Stimulated activated CD4-positive, alpha-beta T cell treated with anti-CD3 and anti-CD28 coated beads, Interleukin-15, amount 100 ng/mL, for 48 hours (primary cell): Measurements from ENCODE around the gene GALNT18.

Experiments used
- DNase-seq, 2 donors: peaks; one replicate each; pipeline ENCODE4 v3.0.0-alpha.2; 2020; ENCODE audit warnings: low read depth in 2 of 2

The GALNT18 gene

GRCh38 chr11:11243590-11244469 lies 378.0 kb downstream of the GALNT18 start:
- DNase-seq = no peak

GRCh38 chr11:11243209-11243589 lies 378.6 kb downstream of the GALNT18 start:
- no peak for DNase-seq

- no peak for DNase-seq
Observed at GRCh38 chr11:11241284-11241683, 380.5 kb downstream of the GALNT18 start.

GRCh38 chr11:11239959-11240358 lies 381.8 kb downstream of the GALNT18 start:
- DNase-seq = no peak

- no peak for DNase-seq
Observed at GRCh38 chr11:11237070-11237832, 384.6 kb downstream of the GALNT18 start.

- no peak for DNase-seq
Observed at GRCh38 chr11:11236498-11237059, 385.2 kb downstream of the GALNT18 start.

GRCh38 chr11:11231763-11232162 lies 390.0 kb downstream of the GALNT18 start:
- DNase-seq = no peak

GRCh38 chr11:11230802-11231562 lies 390.8 kb downstream of the GALNT18 start:
- no peak for DNase-seq

GRCh38 chr11:11230087-11230486 lies 391.7 kb downstream of the GALNT18 start:
- no peak for DNase-seq

- DNase-seq = no peak
Observed at GRCh38 chr11:11229647-11230046, 392.2 kb downstream of the GALNT18 start.

- DNase-seq = no peak
Observed at GRCh38 chr11:11227296-11228085, 394.3 kb downstream of the GALNT18 start.
